HG03460 (cell line): ENCODE results near the gene SPESP1.

Experiments
- ATAC-seq: cut with Tn5 transposase; IDR thresholded peaks from one replicate; pipeline ENCODE4 v1.9.1; 2021; ENCODE audit not compliant: unreplicated experiment

The SPESP1 gene

DNA sequence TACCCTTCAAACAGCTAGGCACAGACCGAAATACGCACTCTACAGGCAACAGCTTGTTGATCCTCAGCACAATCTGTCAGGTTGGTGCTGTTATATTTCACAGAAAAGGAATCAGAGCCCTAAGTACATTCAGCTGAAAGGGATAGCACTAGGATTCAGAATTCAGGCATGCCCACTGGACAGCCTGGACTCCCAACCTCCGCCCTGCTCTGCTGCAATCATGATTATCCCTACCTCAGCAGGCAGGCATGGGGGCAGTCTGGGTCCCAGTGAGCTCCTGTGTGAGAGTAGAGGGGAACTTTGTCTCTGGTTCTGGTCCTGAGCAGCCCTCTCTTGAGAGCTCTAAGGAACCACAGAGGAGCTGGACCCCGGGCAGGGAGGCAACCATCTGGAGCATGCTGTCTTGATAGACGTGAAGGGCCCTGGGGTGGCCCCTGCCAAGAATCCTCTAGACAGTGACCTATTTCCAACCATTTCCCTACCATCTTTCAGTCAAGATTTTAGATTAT, 60.7 kb downstream of the SPESP1 start:
- ATAC-seq = no peak

DNA sequence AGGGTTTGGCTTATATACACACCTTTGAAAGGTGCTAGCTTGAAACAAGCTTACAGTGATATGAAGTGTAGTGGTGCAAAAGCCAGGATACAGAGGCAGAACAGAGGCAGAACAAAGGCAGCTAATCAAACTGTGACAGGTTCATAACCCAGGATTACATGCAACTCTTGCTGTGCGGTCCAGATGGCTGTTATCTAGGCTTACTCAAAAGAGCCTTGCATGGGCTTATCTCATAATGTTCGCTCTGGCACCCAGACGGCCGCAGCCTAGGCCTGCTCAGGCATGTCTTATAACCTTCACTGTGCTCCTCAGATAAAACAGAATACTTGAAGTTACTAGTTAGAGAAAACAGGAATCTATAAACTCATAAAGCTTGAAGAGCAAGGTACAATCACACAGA, 61.4 kb downstream of the SPESP1 start:
- ATAC-seq = no peak

- no peak for ATAC-seq
Measured at GRCh38 chr15:68992696-68993095, 62.4 kb downstream of the SPESP1 start.

DNA sequence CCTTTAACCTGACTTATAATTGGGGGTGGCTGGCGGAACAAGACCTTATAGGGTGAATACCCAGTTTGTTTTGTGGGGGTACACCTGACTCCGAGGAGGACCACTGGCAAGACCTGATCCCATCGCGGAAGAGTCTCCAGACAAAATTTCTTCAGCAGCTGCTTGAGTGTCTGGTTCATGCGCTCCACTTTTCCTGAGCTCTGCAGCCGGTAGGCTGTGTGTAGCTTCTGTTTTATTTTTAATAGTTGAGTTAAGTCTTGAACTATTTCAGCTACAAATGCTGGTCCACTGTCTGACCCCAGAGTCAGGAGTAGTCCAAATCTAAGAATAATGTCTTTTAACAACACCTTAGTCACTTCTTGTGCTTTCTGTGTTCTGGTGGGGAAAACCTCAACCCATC, 63.0 kb downstream of the SPESP1 start:
- ATAC-seq = no peak

GRCh38 chr15:68994149-68994548, 63.8 kb downstream of the SPESP1 start:
- ATAC-seq = no peak

DNA sequence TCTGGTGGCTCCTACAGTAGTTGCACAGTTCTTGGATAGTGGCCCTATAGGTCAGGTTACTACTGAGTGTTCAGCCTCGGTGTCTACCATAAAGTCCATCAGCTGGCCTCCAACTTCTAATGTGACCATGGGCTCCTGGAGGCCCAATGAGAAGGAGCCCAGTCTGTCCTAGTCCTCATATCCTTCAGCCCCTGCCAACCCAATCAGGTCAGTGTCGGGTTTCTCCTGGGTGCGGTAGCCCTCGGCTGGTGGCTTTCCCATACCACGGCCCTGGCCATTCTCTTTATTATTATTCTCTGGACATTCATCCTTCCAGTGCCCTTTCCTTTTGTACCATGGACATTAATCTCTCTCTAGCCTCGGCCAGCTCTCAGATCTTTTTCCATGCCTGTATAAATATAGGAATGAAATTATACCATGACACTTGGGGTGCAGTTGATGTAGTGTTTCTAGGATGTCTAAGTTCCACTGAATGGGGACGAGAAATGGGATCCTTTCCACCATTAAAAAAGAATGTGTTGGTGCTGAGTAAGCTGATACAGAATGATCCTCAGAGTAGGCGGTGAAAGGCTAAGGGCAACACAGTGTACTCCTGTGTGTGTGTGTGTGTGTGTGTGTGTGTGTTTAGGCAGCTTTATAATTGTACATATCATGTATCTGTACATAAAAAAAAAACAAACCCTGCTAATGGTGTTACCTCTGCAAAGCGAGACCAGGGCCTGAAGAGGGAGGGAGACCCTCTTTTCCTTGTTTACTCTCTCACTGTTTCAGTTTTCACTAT, 64.8 kb downstream of the SPESP1 start:
- ATAC-seq = no peak
